PC-3 (cell line): Measurements from ENCODE around the gene CYB5D1. TPM values are rescaled to one million over a fixed set of nuclear protein-coding genes. Genes with fewer than 3 reads are reported as not detected.

ENCODE experiments used
- ATAC-seq: fragments of 200-7000 bp; cut with Tn5 transposase; 2 replicates; pipeline ENCODE4 v1.9.1; 2020; ENCODE audit warnings: mild to moderate bottlenecking, moderate library complexity
- BruUV-seq: library from RNA; stranded (reverse); fragments of 400-500 nt; replicated peaks from 2 replicates; lab custom pipeline; 2021; lab: Mats Ljungman, UMichigan
- CTCF ChIA-PET: fragments of 300-600 bp; sonication (Branson Sonifier 250); formaldehyde crosslinking; loops from one replicate; lab custom pipeline; 2022; ENCODE audit warnings: antibody characterized with exemption; lab: Charles Lee
- POLR2A ChIA-PET: fragments of 300-600 bp; sonication (Branson Sonifier 250); formaldehyde crosslinking; loops from one replicate; lab custom pipeline; 2022; ENCODE audit warnings: antibody characterized with exemption; ENCODE audit not compliant: unreplicated experiment; lab: Charles Lee
- DNase-seq: peaks from one replicate; pipeline ENCODE4 v3.0.0-alpha.2; 2015
- H2AFZ ChIP-seq: fragments of 300-600 bp; sonication (generic); 2 replicates; pipeline ENCODE4 v1.6.0; 2016; ENCODE audit warnings: antibody characterized with exemption, low read length
- H3F3A ChIP-seq: fragments of 300-600 bp; sonication (generic); one replicate; pipeline ENCODE4 v1.6.0; 2017; ENCODE audit warnings: antibody characterized with exemption, low read length, control low read depth, mild to moderate bottlenecking; ENCODE audit not compliant: unreplicated experiment
- H3K27ac ChIP-seq: fragments of 300-600 bp; sonication (generic); 2 replicates; pipeline ENCODE4 v1.5.1; 2016; ENCODE audit warnings: mild to moderate bottlenecking, low read length
- H3K27me3 ChIP-seq: fragments of 300-600 bp; sonication (generic); 2 replicates; pipeline ENCODE4 v1.6.1; 2016; ENCODE audit warnings: low read length, mixed read lengths
- H3K36me3 ChIP-seq: fragments of 300-600 bp; sonication (generic); 2 replicates; pipeline ENCODE4 v1.6.1; 2016; ENCODE audit warnings: low read depth, mixed run types, low read length, mixed read lengths
- H3K4me1 ChIP-seq: fragments of 300-600 bp; sonication (generic); 2 replicates; pipeline ENCODE4 v1.5.1; 2016; ENCODE audit warnings: low read length; ENCODE audit not compliant: insufficient read depth
- H3K4me2 ChIP-seq: fragments of 300-600 bp; sonication (generic); 2 replicates; pipeline ENCODE4 v1.6.0; 2016; ENCODE audit warnings: low read length
- H3K4me3 ChIP-seq: fragments of 300-600 bp; sonication (generic); 2 replicates; pipeline ENCODE4 v1.5.1; 2016; ENCODE audit warnings: mild to moderate bottlenecking, low read length, mixed read lengths
- H3K79me2 ChIP-seq: fragments of 300-600 bp; sonication (generic); 2 replicates; pipeline ENCODE4 v1.6.1; 2017; ENCODE audit warnings: low read length, mixed read lengths
- H3K9ac ChIP-seq: fragments of 300-600 bp; sonication (generic); 2 replicates; pipeline ENCODE4 v1.6.0; 2016; ENCODE audit warnings: mild to moderate bottlenecking, low read length
- H3K9me2 ChIP-seq: fragments of 300-600 bp; sonication (generic); replicated peaks from 2 replicates; pipeline ENCODE4 v1.6.1; 2016; ENCODE audit warnings: mixed run types, low read length, mixed read lengths
- H3K9me3 ChIP-seq: fragments of 300-600 bp; sonication (generic); 2 replicates; pipeline ENCODE4 v1.6.1; 2016; ENCODE audit warnings: low read length, mixed read lengths
- H4K20me1 ChIP-seq: fragments of 300-600 bp; sonication (generic); 2 replicates; pipeline ENCODE4 v1.6.1; 2016; ENCODE audit warnings: low read length, mixed read lengths
- EZH2 ChIP-seq: fragments of 300-600 bp; sonication (generic); IDR thresholded peaks from one replicate; pipeline ENCODE4 v1.6.1; 2017; ENCODE audit warnings: antibody characterized with exemption, mild to moderate bottlenecking, low read length; ENCODE audit not compliant: unreplicated experiment
- EZH2phosphoT487 ChIP-seq: fragments of 300-600 bp; sonication (generic); IDR thresholded peaks from 2 replicates; pipeline ENCODE4 v1.6.1; 2018; ENCODE audit warnings: mild to moderate bottlenecking, antibody characterized with exemption, low read length, borderline replicate concordance
- intact Hi-C: fragments of 100-400 bp; cut with micrococcal nuclease; formaldehyde crosslinking; loops from 2 replicates; pipeline ENCODE4 v1.9.0; 2023
- total RNA-seq: library from RNA; depleted of rRNA; stranded (reverse); fragments of >200 nt; gene quantifications from 2 replicates; pipeline ENCODE4 v1.2.3, GENCODE V29; 2014
- TF ChIP-seq, protein P1 (sequence below): fragments of 300-600 bp; sonication (generic); conservative IDR thresholded peaks from 2 replicates; pipeline ENCODE4 v1.5.1; 2017; ENCODE audit warnings: antibody characterized with exemption, low read depth, mild to moderate bottlenecking, low read length

The CYB5D1 gene
- total RNA-seq, 1 experiment from 2014 or later: 23.1 TPM

DNA sequence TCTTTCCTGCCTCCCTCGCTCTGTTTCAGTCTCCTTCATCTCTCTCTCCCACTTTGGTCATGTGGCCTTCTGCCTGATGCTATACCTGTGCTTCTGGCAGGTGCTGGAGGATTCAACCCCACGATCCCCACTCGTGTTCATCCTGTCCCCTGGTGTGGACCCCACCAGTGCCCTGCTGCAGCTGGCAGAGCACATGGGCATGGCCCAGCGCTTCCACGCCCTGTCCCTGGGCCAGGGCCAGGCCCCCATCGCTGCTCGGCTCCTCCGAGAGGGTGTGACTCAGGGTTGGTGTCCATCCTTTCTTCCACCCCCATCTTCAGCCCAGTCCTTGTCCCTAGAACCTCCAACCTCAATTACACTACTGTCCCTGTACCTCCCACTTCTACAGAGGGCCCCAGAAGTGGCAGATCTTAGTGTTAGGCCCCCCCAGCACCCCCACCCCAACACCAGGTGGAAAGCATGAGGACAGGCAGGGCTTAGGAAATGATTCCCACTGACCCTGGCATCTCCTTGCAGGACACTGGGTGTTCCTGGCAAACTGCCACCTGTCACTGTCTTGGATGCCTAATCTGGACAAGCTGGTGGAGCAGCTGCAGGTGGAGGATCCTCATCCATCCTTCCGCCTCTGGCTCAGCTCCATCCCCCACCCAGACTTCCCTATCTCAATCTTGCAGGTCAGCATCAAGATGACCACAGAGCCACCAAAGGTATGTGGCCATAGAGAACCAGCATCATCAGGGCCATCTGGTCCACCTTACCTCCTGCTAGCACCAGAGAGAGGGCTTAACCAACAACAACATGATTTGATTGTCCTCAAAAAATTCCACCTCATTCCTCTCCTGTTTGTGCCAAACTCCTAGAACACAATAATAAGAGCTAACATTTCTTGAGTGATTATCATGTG is 33.5 kb upstream of the CYB5D1 start:
- POLR2A ChIA-PET: interaction anchor here (0.5 kb wide), 1 partner anchor 86 kb away, joined by 3 read pairs; no protein-coding TSS in a partner anchor

GRCh38 chr17:7825206-7825990 is 32.4 kb upstream of the CYB5D1 start:
- intact Hi-C loops: no loop called here
- H3K27me3 ChIP-seq: no peaks in the 10 kb centered on the region
- H3K27ac ChIP-seq: no peak overlapping the region
- H3K79me2 ChIP-seq: no peaks in the 10 kb centered on the region
- H3K4me1 ChIP-seq: no peaks in the 10 kb centered on the region
- ATAC-seq (peak; percentile 33; the same call in 1 of the 2 replicates), DNase-seq (peak; percentile 11)
- peak overlapping the region; percentile 33; the same call in 1 of the 2 replicates for H2AFZ ChIP-seq
- CTCF ChIA-PET: interaction anchor here (0.7 to 1.1 kb wide), 5 partner anchors 19 to 164 kb away, joined by 3 to 4 read pairs (median 3); partner anchors contain the start of gene NAA38
- BruUV-seq: no TSS peak
- H3K9me3 ChIP-seq: no peaks in the 10 kb centered on the region
- H4K20me1 ChIP-seq: no peaks in the 10 kb centered on the region
- POLR2A ChIA-PET: interaction anchor here (0.5 kb wide), 1 partner anchor 87 kb away, joined by 3 read pairs; no protein-coding TSS in a partner anchor
- H3K36me3 ChIP-seq: no peaks in the 10 kb centered on the region
- H3K4me2 ChIP-seq: no peak overlapping the region
- no peak overlapping the region for H3K4me3 ChIP-seq
- TF ChIP-seq EZH2phosphoT487: no peak
- TF ChIP-seq, protein P1, sequence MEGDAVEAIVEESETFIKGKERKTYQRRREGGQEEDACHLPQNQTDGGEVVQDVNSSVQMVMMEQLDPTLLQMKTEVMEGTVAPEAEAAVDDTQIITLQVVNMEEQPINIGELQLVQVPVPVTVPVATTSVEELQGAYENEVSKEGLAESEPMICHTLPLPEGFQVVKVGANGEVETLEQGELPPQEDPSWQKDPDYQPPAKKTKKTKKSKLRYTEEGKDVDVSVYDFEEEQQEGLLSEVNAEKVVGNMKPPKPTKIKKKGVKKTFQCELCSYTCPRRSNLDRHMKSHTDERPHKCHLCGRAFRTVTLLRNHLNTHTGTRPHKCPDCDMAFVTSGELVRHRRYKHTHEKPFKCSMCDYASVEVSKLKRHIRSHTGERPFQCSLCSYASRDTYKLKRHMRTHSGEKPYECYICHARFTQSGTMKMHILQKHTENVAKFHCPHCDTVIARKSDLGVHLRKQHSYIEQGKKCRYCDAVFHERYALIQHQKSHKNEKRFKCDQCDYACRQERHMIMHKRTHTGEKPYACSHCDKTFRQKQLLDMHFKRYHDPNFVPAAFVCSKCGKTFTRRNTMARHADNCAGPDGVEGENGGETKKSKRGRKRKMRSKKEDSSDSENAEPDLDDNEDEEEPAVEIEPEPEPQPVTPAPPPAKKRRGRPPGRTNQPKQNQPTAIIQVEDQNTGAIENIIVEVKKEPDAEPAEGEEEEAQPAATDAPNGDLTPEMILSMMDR: 0 out of 2 replicates have a peak, but pooled peaks have one; percentile 29
- no peak for TF ChIP-seq EZH2
- H3K9ac ChIP-seq: no peak overlapping the region
- H3F3A ChIP-seq: no peaks in the 10 kb centered on the region
- no peaks in the 10 kb centered on the region for H3K9me2 ChIP-seq

More for the DNA sequence above, 33.5 kb upstream of the CYB5D1 start:
- intact Hi-C loops: loop anchor here (5.0 kb wide), 1 partner anchor 77 kb away; no protein-coding TSS in a partner anchor
- Histone ChIP-seq H3K4me3 (no peak overlapping the region), H3K27ac (no peak overlapping the region), H3F3A (no peaks in the 10 kb centered on the region), H3K36me3 (no peaks in the 10 kb centered on the region), H4K20me1 (no peaks in the 10 kb centered on the region), H3K9me2 (no peaks in the 10 kb centered on the region), H3K9me3 (no peaks in the 10 kb centered on the region), H3K4me2 (no peak overlapping the region), H3K79me2 (no peaks in the 10 kb centered on the region), H2AFZ (no peak overlapping the region), H3K9ac (no peak overlapping the region), H3K4me1 (no peaks in the 10 kb centered on the region), H3K27me3 (no peaks in the 10 kb centered on the region)
- DNase-seq (no peak), ATAC-seq (no peak)
- CTCF ChIA-PET: interaction anchor here (0.7 to 1.1 kb wide), 3 partner anchors 21 to 33 kb away, joined by 3 read pairs; partner anchors contain the start of gene NAA38
- no TSS peak for BruUV-seq
- TF ChIP-seq, protein P1: no peak
- no peak for TF ChIP-seq EZH2phosphoT487
- TF ChIP-seq EZH2: no peak
